Measurements from ENCODE around the gene THOC5.
"Not testable (repeated sequence)": the region's sequence is repeated elsewhere in the genome, so short reads cannot be mapped to it uniquely, and the experiment has no call there.

THOC5 gene

DNA sequence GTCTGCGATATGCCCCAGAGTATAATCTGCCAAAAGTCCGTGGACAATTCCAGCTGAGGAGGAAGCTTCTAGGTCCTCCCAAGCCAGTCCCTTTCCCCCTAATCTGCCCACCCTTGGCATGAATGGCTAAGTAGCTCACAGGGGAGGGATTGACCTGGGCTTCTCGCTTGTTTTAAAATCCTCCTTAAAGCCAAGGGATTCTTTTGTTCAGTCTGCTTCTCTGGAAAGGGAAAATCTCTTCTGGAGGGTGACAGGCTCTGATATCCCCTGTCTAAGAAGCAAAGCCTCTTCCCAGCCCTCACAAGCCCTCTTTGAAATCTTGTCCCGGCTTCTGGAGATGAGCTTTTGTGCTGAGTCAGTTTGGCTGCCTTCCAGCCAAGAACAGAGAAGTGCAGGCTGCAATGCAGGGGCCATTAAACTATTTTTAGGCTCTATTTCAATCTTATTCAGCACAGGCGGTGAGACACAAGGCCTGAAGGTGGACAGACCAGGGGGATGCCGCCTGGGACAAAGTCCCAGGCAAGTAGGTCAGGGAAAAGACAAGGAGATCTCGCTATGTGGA is 49.7 kb downstream of the THOC5 start:
- DNase-seq = no peak

DNA sequence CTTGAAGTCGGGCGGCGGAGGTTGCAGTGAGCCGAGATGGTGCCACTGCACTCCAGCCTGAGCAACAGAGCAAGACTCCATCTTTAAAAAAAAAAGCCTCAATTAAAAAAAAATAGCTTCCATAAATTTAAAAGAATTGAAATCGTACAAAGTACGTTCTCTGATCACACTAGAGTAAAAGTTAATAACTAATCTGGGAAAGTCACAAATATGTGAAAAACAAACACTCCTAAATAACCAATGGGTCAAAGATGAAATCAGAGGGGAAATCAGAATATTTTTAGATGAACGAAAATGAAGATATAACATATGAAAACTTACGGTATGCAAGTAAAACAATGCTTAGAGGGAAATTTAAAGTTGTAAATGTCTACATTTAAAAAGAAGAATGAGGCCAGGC is 53.7 kb downstream of the THOC5 start:
- no peak for DNase-seq

DNA sequence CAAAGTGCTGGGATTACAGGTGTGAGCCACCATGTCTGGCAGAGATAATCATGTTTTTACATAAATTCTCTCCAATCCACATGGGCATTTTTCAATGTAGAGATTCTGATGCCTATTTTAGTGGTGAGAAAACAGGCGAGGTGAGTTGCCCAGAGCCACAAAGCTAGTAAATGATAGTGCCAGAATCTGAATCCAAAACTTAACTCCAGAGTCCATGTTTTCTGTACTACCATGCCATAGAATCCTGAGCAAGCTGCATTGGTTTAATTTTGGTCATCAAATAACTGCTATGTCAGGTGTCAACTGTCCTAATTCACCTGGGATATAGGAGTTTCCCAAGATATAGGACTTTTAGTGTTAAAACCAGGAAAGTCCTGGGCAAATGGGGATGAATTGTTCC is 59.9 kb downstream of the THOC5 start:
- no peak for DNase-seq

DNA sequence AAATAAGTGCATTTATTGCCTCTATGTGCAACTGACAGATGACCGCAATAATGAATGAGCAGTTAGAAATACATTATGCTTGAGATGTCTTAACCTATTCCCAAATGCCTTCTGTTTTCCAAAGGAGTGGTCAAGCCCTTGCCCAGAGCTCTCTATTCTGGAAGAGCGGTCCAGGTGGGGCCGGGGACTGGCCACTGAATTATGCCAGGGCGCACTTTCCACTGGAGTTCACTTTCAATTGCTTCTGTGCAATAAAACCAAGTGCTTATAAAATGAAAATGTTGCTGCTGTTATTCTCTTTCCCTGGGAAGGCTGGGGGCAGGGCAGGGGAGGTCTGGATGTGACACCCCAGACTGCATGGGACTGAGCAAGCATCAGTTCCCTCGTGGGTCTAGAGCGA is 62.5 kb downstream of the THOC5 start:
- no peak for DNase-seq

DNA sequence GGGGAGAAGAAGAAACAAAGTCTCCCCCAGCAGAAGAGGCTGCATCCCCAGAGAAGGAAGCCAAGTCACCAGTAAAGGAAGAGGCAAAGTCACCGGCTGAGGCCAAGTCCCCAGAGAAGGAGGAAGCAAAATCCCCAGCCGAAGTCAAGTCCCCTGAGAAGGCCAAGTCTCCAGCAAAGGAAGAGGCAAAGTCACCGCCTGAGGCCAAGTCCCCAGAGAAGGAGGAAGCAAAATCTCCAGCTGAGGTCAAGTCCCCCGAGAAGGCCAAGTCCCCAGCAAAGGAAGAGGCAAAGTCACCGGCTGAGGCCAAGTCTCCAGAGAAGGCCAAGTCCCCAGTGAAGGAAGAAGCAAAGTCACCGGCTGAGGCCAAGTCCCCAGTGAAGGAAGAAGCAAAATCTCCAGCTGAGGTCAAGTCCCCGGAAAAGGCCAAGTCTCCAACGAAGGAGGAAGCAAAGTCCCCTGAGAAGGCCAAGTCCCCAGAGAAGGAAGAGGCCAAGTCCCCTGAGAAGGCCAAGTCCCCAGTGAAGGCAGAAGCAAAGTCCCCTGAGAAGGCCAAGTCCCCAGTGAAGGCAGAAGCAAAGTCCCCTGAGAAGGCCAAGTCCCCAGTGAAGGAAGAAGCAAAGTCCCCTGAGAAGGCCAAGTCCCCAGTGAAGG is 64.3 kb downstream of the THOC5 start:
- DNase-seq = not testable (repeated sequence)

DNA sequence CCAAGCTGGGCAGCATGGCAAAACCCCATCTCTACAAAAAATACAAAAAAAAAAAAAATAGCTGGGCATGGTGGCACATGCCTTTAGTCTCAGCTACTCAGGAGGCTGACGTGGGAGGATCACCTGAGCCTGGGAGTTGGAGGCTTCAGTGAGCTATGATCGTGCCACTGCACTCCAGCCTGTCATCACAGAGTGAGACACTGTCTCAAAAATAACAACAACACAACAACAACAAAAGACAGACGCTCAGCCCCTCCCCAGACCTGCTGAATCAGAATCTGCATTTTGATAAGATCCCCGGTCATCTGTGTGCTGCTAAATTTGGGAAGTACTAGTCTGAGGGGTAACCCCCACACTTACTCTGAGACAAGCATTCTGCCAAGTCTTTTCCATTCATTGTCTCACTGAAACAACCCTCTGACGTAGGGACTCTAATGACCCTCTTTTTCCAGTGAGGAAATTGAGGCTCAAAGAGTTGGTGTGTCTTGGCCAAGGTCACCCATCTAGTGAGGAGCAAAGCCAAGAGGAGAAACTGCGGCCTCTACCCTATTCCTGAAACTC is 66.1 kb downstream of the THOC5 start:
- no peak for DNase-seq

DNA sequence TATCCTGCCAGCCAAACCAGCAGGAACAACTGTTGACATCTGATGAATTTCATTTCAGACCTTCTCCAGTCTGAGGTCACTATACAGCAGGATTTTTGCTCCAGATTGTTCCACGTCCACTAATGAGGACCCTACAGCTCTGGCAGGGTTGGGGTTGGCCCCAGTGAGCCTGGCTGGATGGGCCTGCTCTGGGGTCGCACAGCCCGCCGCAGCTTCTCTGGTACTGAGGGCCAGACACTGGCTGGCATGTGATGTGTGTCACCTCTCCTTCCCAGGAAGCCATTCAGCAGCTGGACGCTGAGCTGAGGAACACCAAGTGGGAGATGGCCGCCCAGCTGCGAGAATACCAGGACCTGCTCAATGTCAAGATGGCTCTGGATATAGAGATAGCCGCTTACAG is 68.1 kb downstream of the THOC5 start:
- DNase-seq = no peak

DNA sequence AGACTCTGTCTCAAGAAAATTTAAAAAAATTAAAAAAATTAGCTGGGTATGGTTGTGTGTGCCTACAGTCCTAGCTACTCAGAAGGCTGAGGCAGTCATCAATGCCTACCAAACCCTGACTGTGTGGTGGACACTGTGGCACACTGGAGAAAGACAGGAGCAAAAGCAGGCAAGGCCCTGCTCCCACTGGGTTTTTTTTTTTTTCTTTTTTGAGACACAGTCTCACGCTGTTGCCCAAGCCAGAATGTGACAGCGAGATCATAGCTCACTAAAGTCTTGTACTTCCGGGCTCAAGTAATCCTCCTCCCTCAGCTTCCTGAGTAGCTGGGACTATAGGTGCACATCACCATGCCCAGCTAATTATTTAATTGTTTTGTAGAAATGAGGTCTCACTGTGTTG is 68.9 kb downstream of the THOC5 start:
- DNase-seq = no peak

DNA sequence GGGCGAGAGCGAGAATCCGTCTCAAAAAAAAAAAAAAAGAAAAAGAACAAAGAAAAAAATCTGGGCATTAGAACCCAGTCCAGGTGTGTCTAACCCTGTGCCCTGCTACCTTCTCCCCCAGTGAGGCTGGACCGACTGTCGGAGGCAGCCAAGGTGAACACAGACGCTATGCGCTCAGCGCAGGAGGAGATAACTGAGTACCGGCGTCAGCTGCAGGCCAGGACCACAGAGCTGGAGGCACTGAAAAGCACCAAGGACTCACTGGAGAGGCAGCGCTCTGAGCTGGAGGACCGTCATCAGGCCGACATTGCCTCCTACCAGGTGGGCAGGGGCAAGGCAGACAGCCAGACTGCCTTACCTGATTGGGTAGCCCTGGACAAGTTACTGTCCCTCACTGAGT is 70.3 kb downstream of the THOC5 start:
- DNase-seq = no peak

DNA sequence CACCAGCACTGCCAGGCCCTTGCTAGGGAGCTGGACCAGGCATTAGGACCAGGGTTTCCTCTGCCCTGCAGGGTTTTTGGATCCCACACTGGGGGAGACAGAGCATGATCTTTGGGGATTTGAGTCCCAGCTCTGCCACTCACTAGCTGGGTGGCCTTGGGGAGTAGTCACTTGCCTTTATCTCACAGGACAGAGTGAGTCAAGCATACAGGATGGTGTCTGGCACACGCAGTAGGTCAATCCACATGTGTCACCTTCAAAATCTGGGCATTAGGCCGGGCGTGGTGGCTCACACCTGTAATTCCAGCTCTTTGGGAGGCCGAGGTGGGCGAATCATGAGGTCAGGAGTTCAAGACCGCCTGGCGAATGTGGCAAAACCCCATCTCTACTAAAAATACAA is 70.8 kb downstream of the THOC5 start:
- DNase-seq = no peak

DNA sequence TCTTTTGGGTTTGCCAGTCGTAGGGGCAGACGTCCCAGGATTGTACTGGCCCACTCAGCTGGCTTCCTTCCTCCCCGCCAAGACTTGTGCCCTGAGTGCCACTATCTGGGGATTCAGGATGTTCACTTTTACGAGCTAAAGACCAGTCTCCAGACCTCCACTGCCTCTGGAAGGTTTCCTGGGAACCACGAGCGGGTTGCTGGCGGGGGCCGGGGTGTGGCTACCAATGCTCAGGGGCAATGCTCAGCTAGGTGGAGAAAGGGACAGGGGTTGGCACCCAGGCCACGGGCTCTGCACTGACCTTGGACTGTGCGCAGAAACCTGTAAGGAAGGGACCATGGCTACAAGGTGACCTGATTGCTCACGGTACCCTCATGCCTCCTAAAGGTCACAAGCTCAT is 71.3 kb downstream of the THOC5 start:
- no peak for DNase-seq

DNA sequence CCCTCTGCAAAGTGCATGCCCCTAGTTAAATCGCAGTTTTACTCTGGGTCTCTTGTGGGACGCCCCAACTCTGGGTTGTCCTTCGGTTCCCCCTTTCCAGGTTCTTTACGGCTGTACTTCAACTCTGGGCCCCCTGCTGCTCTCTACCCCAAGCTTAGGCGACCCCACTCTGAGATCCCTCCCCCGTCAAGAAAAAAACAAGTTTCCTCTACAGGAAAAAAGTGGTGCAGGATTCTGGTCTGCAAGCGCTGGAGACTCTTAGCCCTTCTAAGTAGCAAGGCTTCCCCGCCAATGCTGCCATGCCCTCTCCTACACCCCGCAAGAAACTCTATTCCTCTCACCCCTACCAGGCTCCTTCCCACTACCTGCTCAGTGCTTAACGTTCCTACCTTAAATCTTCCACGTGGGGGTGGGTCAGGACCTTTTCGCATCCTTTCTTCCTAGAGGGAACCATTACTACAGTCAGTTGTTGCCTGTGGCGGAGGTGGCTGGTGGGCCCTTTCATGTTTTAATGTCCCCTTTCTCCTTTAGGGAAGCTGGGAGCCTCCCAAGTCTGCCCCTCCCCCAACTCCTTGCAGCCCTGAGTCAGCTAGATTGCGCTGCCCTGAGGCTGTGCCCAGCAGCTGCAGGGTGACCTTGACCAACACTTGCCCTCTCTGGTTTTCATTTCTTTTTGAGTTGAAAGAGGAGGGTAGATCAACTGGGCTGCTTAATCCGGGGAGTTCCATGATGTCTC is 72.1 kb downstream of the THOC5 start:
- no peak for DNase-seq

DNA sequence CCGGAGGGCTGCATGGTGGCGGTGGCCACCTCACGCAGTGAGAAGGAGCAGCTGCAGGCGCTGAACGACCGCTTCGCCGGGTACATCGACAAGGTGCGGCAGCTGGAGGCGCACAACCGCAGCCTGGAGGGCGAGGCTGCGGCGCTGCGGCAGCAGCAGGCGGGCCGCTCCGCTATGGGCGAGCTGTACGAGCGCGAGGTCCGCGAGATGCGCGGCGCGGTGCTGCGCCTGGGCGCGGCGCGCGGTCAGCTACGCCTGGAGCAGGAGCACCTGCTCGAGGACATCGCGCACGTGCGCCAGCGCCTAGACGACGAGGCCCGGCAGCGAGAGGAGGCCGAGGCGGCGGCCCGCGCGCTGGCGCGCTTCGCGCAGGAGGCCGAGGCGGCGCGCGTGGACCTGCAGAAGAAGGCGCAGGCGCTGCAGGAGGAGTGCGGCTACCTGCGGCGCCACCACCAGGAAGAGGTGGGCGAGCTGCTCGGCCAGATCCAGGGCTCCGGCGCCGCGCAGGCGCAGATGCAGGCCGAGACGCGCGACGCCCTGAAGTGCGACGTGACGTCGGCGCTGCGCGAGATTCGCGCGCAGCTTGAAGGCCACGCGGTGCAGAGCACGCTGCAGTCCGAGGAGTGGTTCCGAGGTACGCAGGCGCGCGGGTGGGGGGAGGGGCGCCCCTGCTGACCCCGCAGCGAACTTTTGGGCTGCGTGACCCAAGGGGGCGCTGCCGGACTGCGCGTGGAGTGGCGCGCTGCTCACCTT is 72.9 kb downstream of the THOC5 start:
- peak; percentile 19 for DNase-seq

DNA sequence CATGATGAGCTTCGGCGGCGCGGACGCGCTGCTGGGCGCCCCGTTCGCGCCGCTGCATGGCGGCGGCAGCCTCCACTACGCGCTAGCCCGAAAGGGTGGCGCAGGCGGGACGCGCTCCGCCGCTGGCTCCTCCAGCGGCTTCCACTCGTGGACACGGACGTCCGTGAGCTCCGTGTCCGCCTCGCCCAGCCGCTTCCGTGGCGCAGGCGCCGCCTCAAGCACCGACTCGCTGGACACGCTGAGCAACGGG is 73.4 kb downstream of the THOC5 start:
- DNase-seq = no peak

DNA sequence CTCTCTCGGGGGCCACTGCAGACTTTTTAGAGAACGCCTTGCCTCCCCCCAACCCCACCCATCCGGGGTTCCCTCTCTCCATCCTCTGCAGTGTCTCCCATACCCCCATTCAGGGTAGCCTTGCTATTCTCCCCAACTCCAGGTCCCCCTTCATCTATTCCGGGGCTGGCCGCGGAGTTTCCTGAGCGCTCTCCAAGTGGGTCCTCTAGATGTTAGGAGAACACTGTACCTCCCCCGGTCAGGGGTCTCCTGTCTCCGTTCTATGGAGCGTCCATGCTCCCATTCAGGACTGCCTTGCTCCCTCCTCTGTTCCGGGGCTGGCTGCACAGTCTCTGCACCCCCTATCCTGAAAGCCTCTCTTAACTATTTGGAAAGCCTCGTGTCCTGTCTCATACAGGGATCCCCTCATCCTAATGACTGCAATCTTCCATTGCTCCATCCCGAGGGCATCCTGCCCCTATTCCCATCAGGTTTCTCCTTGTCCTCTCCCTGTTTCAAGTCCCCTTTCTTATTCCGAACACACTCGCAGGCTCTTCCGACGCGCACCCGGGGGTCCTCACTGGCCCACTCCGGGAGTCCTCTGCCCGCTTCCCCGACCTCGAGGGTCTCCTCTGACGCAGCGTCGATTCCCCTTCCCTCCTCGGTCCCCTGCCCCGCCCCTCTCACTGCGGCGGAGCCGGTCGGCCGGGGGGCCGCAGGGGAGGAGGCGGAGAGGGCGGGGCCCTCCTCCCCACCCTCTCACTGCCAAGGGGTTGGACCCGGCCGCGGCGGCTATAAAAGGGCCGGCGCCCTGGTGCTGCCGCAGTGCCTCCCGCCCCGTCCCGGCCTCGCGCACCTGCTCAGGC is 73.9 kb downstream of the THOC5 start, which contains the start of gene NEFH:
NEFH (plus strand) TSS at position 802 of the 845 bp plus-strand sequence. CDS start 45 bp downstream, outside the sequence.
- no peak for DNase-seq

DNA sequence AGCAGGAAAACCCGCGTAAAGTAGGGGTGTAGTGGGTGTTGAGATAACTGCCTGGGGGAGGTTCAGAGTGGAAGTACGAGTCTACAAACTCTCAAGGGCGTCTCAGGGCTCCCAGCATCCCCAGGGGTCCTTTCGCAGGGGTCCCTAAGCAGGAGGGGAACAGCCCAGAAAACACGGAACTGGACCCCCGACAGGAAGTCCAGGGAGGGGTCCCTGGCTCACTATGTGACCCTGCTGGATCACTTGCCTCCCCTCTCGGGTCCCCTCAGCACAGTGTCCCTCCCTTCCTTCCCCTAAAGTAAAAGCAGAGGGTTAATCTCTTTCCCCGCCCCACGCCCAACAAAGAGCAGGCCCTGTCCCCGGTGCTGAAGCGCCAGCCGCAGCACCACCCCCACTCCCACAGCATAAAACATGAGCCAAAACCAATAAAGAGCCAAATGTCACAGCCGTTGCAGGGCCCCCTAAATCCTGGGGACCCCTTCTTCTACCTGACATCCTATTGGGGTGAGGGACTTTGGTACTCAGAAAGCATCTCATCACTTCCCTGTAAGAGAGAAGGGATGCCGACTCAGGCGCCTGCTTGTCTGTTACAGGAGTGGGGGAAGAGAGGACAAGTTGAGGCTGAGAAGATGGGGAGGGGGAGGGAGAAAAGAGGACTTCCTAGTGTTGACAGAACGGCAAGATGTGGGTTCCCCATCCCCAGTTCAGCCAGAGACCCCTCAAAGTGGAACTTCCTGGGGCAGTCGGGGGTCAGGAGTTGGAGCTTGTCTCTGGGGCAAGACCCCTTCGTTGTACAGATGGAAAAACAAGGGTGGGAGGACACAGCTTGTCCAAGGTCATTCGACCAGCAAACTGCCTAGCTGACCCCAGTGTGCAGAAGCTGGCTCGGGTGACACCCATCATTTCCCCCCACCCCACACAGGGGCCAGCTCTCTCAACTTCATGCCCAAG is 75.0 kb downstream of the THOC5 start:
- DNase-seq = peak; percentile 13

DNA sequence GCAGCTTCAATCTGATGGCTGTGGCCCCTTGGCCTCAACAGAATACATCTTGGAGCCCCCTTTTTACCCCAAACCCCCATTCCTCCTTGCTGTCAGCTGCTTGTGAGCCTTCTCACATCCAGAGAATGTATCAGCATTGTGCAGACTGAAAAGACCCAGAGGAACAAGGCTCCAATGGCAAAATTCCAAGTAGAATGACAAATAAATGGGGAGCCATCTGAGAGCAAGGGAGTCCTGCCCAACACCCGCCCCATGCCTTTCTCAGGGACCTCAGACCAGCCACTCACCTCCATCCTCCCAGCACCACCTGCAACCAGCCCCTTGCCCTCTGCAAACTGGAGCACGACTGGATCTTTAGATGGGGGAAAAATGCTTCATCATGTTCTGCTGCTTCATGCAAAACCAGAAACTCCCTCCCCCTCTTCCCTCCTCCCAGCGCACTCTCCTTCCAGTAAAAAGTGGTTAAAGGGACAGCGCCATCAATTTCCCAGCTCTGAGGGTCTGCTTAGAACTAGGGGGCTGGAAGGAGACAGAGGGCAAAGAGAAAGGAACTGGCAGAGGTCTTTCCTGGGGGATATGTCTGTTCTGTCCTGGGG is 75.7 kb downstream of the THOC5 start:
- no peak for DNase-seq

DNA sequence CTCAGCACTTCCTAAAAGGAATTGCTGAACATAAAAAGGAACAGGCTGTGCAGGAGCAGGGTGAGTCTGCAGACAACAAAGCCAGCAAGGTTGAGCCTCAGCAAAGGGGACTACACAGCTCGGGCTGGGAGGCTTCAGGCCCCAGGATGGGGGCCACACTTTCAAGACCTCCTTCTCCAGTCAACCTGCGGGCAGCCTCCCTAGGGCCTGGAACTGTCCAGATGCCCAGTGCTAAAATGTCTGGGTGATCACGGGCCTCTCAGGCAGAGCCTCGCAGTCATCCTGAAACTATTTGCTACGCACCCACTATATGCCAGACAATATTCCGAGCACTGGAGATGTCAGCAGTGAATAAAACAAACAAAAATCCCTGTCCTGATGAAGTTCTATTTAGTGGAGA is 77.4 kb downstream of the THOC5 start:
- DNase-seq = no peak

DNA sequence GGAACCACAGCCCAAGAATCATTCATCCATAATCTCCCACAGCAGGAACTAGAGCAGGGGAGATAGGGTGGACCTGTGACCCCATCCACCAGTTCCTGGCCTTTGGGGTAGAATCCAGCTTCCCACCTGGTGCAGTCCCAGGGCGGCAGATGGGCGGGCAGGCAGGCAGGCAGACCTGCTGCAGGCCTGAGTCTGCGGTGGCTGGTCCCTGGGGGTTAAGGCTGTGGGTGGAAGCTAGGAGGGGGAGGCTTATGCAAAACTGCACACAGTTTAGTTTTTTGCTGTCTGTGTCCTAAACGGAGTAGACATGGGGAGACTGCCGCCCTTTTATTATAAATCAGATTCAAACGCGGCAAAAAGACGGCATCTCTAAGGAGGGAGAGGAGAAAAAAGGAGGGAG is 78.0 kb downstream of the THOC5 start:
- no peak for DNase-seq

DNA sequence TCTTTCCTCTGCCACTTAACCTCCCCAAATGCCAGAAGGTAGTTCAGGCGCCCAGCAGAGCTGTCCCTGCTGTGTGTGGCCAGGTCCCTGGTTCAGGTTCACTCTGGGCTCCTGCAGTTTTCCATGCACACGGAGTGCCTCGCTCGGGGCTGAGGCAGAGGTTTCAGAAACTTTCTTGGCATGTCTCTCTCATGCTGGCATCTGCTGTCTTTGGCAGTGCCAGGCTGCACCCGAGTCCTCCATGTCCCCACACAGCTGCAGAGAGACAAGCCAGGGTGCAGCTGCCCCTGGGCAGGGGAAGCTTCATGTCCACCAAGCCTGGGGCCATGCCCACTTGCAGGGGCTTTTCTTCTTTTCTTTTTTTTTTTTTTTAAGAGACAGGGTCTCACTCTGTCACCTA is 80.6 kb downstream of the THOC5 start:
- DNase-seq = no peak

All from stimulated activated CD4-positive, alpha-beta T cell treated with anti-CD3 and anti-CD28 coated beads, Interleukin-12 subunit alpha, Interleukin-12 subunit beta, amount 100 ng/mL, for 4 hours (primary cell).